Measurements from ENCODE around the gene PPCS.

Gene PPCS

DNA sequence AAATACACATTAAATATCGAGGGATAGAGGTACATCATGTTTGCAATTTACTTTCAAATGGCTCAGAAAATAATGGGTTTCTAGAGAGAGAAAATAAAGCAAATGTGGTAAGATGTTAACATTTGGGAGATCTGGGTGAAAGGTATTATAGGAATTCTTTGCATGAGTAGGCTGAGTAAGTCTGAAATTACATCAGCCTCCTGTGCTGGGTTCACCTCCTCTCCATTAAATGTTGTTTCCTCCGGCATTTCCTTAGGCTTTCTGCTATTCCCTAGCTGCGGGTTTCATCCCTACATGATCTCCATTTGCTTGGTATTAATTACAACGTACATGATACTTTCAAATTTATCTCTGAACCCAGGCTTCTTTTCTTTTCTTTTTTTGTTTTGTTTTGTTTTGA lies 32.1 kb upstream of the PPCS start:
- Histone ChIP-seq H3K9me3 (ENCODE audit: control insufficient read depth, insufficient read depth, low read length) (no peaks in the 10 kb centered on the region), H3K4me3 (ENCODE audit: low read length) (no peak overlapping the region), H3K36me3 (ENCODE audit: control insufficient read depth, insufficient read depth, low read length) (no peaks in the 10 kb centered on the region), H3K27ac (ENCODE audit: low read length) (no peak overlapping the region), H3K27me3 (ENCODE audit: control insufficient read depth, insufficient read depth, low read length) (no peaks in the 10 kb centered on the region), H3K4me1 (ENCODE audit: control insufficient read depth, insufficient read depth, low read length) (no peaks in the 10 kb centered on the region)
- no peak for DNase-seq (ENCODE audit: low read depth, low spot score)
- WGBS (ENCODE audit: insufficient coverage, insufficient read length): no CpG with 5 or more reads among the region's 4 CpGs

DNA sequence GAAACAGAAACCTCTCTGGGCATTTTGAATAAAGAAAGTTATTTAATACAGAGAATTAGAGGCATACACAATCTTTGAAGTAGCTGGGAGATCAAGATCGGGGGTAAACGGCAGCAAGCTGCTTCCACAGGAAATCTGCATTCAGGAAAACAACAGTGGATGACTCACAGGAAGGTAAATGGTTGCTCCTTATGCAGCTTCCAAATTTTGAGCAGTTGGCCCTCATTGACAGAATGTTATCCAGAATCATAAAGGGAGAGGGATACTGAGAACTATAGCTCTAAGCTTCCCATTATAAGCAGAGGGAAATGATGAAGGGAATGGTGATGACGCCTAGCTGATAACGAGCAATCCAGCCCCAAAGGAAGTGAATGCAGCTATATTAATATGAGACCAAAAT lies 29.1 kb upstream of the PPCS start:
- Histone ChIP-seq H3K27me3 (ENCODE audit: control insufficient read depth, insufficient read depth, low read length) (no peaks in the 10 kb centered on the region), H3K9me3 (ENCODE audit: control insufficient read depth, insufficient read depth, low read length) (no peaks in the 10 kb centered on the region), H3K4me3 (ENCODE audit: low read length) (no peak overlapping the region), H3K27ac (ENCODE audit: low read length) (no peak overlapping the region), H3K36me3 (ENCODE audit: control insufficient read depth, insufficient read depth, low read length) (no peaks in the 10 kb centered on the region), H3K4me1 (ENCODE audit: control insufficient read depth, insufficient read depth, low read length) (no peaks in the 10 kb centered on the region; the same call in 1 of the 2 replicates)
- DNase-seq (ENCODE audit: low read depth, low spot score): no peak
- no CpG with 5 or more reads among the region's 4 CpGs for WGBS (ENCODE audit: insufficient coverage, insufficient read length)

DNA sequence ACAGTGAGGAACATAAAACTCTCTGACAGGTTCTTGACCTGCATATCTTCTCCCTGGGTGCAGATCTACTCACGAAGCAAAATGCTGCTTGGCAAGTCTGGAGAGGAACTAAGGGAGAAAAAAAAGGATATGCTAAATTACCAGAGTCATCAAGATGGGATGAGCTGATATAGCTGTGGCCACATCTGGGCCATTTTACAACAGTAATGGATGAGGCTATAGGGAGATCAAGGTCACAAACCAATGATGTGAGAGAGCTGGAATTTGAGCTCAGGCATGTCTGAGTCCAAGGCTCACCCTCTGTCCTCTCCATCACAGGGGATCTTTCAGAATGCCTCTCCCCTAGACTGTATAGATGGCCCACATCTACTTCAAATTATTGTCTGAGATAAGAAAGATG lies 26.7 kb upstream of the PPCS start:
- Histone ChIP-seq H3K27me3 (ENCODE audit: control insufficient read depth, insufficient read depth, low read length) (no peaks in the 10 kb centered on the region), H3K27ac (ENCODE audit: low read length) (no peak overlapping the region), H3K4me1 (ENCODE audit: control insufficient read depth, insufficient read depth, low read length) (peaks cover 1% of the 10 kb centered on the region; the same call in 1 of the 2 replicates), H3K4me3 (ENCODE audit: low read length) (no peak overlapping the region), H3K9me3 (ENCODE audit: control insufficient read depth, insufficient read depth, low read length) (no peaks in the 10 kb centered on the region), H3K36me3 (ENCODE audit: control insufficient read depth, insufficient read depth, low read length) (no peaks in the 10 kb centered on the region)
- no peak for DNase-seq (ENCODE audit: low read depth, low spot score)
- WGBS (ENCODE audit: insufficient coverage, insufficient read length): no CpG with 5 or more reads among the region's 1 CpG

DNA sequence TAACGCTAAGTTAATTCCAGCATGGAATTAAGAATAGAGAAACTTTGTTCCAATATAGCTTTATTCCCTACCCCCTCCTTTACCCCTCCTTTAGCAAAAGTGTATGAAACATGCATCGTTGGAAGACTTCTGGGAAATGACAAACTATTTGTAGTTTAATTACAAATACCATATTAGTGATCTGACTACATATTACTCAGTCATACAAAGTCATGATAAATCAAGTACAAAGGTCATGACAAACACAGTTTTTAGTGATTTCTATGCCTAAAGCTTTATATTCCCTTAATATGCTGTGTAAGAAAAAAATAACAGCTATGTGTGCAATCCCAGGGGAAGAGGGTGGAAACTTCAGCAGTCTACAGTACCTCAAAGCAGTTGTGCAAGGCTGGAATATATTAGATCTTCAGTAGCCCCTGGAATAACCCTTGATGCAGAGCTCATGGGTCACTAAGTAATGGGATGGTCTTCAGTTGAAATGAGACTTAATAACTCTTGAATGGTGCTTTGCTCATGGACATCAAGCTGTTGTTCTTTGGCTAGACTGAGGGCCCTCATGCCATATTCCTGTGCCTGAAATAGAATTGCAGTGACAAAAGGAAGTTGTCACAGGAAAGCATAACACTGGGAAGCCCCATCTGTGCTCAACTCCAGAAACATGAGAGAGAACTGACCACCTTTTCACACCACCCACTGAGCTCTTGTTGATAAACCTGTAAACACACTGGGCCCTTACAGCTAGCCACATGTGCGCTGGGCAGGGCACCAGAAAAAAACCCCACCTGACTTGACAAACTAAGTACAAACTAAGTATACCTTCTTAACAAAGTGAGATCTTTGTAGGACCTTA lies 25.8 kb upstream of the PPCS start:
- DNase-seq (ENCODE audit: low read depth, low spot score): no peak
- Histone ChIP-seq H3K4me3 (ENCODE audit: low read length) (no peak overlapping the region), H3K9me3 (ENCODE audit: control insufficient read depth, insufficient read depth, low read length) (no peaks in the 10 kb centered on the region), H3K27ac (ENCODE audit: low read length) (no peak overlapping the region), H3K27me3 (ENCODE audit: control insufficient read depth, insufficient read depth, low read length) (no peaks in the 10 kb centered on the region), H3K4me1 (ENCODE audit: control insufficient read depth, insufficient read depth, low read length) (peaks cover 1% of the 10 kb centered on the region; the same call in 1 of the 2 replicates), H3K36me3 (ENCODE audit: control insufficient read depth, insufficient read depth, low read length) (no peaks in the 10 kb centered on the region)
- no CpG with 5 or more reads among the region's 3 CpGs for whole genome bisulfite sequencing (ENCODE audit: insufficient coverage, insufficient read length)

DNA sequence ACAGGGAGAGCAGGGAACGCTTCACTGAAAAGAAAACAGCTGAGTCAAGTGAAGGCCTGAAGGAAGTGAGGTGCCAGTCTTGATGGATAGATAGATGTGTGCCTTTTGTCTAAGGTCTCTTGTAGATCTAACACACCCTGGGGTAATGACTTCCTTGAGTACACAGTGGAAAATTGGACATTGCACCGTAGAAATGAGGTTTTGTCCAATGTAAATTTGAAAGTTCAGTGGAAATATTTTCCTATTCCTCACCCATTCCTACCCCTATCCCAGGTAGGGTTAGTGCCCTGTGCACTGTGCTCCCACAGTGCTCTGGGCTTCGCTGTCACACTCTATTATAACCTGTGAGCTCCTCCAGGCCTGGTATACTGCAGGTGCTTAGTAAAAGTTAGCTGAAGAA lies 24.8 kb upstream of the PPCS start:
- Histone ChIP-seq H3K36me3 (ENCODE audit: control insufficient read depth, insufficient read depth, low read length) (no peaks in the 10 kb centered on the region), H3K27ac (ENCODE audit: low read length) (no peak overlapping the region), H3K4me1 (ENCODE audit: control insufficient read depth, insufficient read depth, low read length) (peaks cover 1% of the 10 kb centered on the region; the same call in 1 of the 2 replicates), H3K27me3 (ENCODE audit: control insufficient read depth, insufficient read depth, low read length) (no peaks in the 10 kb centered on the region), H3K4me3 (ENCODE audit: low read length) (no peak overlapping the region), H3K9me3 (ENCODE audit: control insufficient read depth, insufficient read depth, low read length) (no peaks in the 10 kb centered on the region)
- WGBS (ENCODE audit: insufficient coverage, insufficient read length): no CpG with 5 or more reads among the region's 3 CpGs
- no peak for DNase-seq (ENCODE audit: low read depth, low spot score)

DNA sequence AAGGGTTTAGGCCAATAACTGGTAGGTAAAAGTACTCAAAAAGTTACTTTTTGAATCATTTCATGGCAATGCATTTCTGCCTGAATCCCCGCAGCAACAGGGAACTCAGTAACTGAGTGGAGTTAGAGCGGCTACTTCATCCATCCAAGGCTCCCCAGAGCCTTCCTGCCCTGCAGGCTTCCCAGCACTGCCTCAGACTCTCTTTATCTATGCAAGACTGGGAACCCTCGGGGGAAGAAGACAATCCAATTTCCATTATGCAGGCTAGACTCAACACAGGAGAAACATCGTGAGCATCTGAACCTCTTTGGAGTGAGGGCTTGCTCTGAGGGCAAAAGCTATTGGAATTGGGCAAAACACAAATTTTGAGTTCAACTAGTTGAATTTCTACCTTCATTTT lies 23.6 kb upstream of the PPCS start:
- no CpG with 5 or more reads among the region's 4 CpGs for WGBS (ENCODE audit: insufficient coverage, insufficient read length)

DNA sequence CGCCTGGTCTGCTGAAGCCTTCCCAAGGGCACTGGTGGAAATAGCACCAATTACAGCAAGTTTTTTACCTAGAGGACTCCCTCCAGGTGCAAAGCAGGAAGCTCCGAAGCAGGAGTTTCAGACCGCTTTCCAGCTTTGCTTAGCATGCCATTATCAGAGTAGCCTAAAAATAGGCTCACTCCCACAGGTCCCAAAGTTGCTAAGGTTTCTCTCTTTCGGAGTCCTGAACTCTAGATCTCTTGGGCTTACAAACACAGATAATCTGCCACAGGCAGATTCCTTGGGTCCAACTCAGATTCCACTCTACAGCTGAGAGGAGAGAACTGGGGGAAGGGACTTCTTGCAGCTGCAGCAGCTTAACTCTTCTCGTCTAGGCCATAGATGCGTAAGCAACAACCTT lies 23.0 kb upstream of the PPCS start:
- WGBS (ENCODE audit: insufficient coverage, insufficient read length): no CpG with 5 or more reads among the region's 6 CpGs
- DNase-seq (ENCODE audit: low read depth, low spot score): no peak
- Histone ChIP-seq H3K4me1 (ENCODE audit: control insufficient read depth, insufficient read depth, low read length) (peaks cover 1% of the 10 kb centered on the region; the same call in 1 of the 2 replicates), H3K36me3 (ENCODE audit: control insufficient read depth, insufficient read depth, low read length) (no peaks in the 10 kb centered on the region), H3K27ac (ENCODE audit: low read length) (no peak overlapping the region), H3K4me3 (ENCODE audit: low read length) (no peak overlapping the region), H3K9me3 (ENCODE audit: control insufficient read depth, insufficient read depth, low read length) (no peaks in the 10 kb centered on the region), H3K27me3 (ENCODE audit: control insufficient read depth, insufficient read depth, low read length) (no peaks in the 10 kb centered on the region)

More for the DNA sequence above, 23.6 kb upstream of the PPCS start:
- H3K36me3 ChIP-seq (ENCODE audit: control insufficient read depth, insufficient read depth, low read length): no peaks in the 10 kb centered on the region
- H3K9me3 ChIP-seq (ENCODE audit: control insufficient read depth, insufficient read depth, low read length): no peaks in the 10 kb centered on the region
- H3K4me1 ChIP-seq (ENCODE audit: control insufficient read depth, insufficient read depth, low read length): peaks cover 1% of the 10 kb centered on the region; the same call in 1 of the 2 replicates
- no peak overlapping the region for H3K27ac ChIP-seq (ENCODE audit: low read length)
- no peak for DNase-seq (ENCODE audit: low read depth, low spot score)
- H3K27me3 ChIP-seq (ENCODE audit: control insufficient read depth, insufficient read depth, low read length): no peaks in the 10 kb centered on the region
- no peak overlapping the region for H3K4me3 ChIP-seq (ENCODE audit: low read length)

DNA sequence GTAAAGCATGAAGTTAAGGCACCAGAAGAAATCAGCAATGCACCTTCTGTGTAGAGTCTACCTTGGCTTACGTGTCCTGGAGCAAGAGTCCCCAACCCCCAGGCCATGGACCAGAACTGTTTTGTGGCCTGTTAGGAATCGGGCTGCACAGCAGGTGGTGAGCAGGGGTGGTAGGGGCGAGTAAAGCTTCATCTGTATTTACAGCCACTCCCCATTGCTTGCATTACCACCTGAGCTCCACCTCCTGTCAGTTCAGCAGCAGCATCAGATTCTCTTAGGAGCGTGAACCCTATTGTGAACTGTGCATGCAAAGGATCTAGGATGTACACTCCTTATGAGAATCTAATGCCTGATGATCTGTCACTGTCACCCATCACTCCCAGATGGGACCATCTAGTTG lies 22.0 kb upstream of the PPCS start:
- no peak overlapping the region for H3K4me3 ChIP-seq (ENCODE audit: low read length)
- no peaks in the 10 kb centered on the region for H3K36me3 ChIP-seq (ENCODE audit: control insufficient read depth, insufficient read depth, low read length)
- WGBS (ENCODE audit: insufficient coverage, insufficient read length): no CpG with 5 or more reads among the region's 4 CpGs
- peaks cover 1% of the 10 kb centered on the region; the same call in 1 of the 2 replicates for H3K4me1 ChIP-seq (ENCODE audit: control insufficient read depth, insufficient read depth, low read length)
- H3K27me3 ChIP-seq (ENCODE audit: control insufficient read depth, insufficient read depth, low read length): no peaks in the 10 kb centered on the region
- no peak overlapping the region for H3K27ac ChIP-seq (ENCODE audit: low read length)
- no peak for DNase-seq (ENCODE audit: low read depth, low spot score)
- H3K9me3 ChIP-seq (ENCODE audit: control insufficient read depth, insufficient read depth, low read length): no peaks in the 10 kb centered on the region

DNA sequence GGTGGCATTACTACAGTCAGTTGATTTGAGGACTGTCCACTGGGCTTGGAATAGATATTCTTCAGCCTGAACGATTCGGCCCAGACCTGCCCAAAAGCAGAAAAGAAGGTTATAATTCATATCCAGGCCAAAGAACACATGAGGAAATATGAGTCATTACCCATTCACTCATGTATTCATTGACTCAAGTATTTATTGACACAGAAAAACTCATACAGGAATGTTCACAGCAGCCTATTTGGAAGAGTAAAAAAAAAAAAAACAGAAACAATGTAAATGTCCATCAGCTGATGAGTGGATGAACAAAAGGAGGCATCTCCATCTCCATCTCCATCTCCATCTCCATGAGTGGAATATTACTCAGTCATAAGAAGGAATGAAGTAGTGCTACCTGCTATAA lies 16.4 kb upstream of the PPCS start:
- Histone ChIP-seq H3K36me3 (ENCODE audit: control insufficient read depth, insufficient read depth, low read length) (no peaks in the 10 kb centered on the region), H3K27me3 (ENCODE audit: control insufficient read depth, insufficient read depth, low read length) (no peaks in the 10 kb centered on the region), H3K4me3 (ENCODE audit: low read length) (no peak overlapping the region), H3K27ac (ENCODE audit: low read length) (no peak overlapping the region), H3K4me1 (ENCODE audit: control insufficient read depth, insufficient read depth, low read length) (no peaks in the 10 kb centered on the region), H3K9me3 (ENCODE audit: control insufficient read depth, insufficient read depth, low read length) (no peaks in the 10 kb centered on the region)
- DNase-seq (ENCODE audit: low read depth, low spot score): no peak
- WGBS (ENCODE audit: insufficient coverage, insufficient read length): no CpG with 5 or more reads among the region's 2 CpGs

DNA sequence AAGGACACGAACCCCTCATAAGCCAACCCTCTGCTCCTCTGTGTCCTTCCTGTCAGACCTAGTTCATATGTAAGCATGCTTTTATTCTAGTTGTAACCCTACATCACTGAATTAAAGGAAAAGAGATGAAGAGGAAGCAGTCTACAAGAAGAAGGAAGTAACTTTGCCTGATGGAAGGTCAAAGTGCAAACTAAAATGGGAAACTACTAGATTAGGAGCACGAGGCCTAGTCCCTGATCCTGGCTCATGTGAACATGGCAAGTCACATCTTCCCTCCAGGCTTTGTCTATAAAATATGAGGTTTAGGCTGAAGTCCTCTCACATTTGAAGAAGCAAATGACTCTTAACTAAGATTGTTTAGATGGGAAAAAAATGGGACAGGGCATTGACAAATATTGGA lies 13.7 kb upstream of the PPCS start:
- Histone ChIP-seq H3K9me3 (ENCODE audit: control insufficient read depth, insufficient read depth, low read length) (no peaks in the 10 kb centered on the region), H3K4me3 (ENCODE audit: low read length) (no peak overlapping the region), H3K27me3 (ENCODE audit: control insufficient read depth, insufficient read depth, low read length) (no peaks in the 10 kb centered on the region), H3K36me3 (ENCODE audit: control insufficient read depth, insufficient read depth, low read length) (no peaks in the 10 kb centered on the region), H3K4me1 (ENCODE audit: control insufficient read depth, insufficient read depth, low read length) (no peaks in the 10 kb centered on the region), H3K27ac (ENCODE audit: low read length) (no peak overlapping the region)
- WGBS (ENCODE audit: insufficient coverage, insufficient read length): no CpG with 5 or more reads among the region's 2 CpGs
- DNase-seq (ENCODE audit: low read depth, low spot score): no peak

DNA sequence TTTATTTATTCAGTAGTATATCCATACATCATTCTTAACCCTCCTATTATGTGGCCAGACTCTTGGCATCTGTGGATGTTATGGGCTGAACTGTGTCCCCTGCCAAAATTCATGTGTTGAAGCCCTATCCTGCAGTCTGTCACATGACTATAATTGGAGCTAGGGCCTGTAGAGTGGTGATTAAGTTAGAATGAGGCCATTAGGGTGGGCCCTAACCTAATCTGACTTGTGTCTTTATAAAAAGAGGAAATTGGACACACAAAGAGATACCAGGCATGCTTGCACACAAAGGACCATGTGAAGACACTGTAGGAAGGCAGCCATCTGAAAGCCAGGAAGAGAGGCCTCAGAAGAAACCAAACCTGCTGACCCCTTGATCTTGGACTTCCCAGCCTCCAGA lies 7.1 kb upstream of the PPCS start:
- no peaks in the 10 kb centered on the region for H3K4me1 ChIP-seq (ENCODE audit: control insufficient read depth, insufficient read depth, low read length)
- no peaks in the 10 kb centered on the region for H3K9me3 ChIP-seq (ENCODE audit: control insufficient read depth, insufficient read depth, low read length)
- H3K4me3 ChIP-seq (ENCODE audit: low read length): no peak overlapping the region
- no peaks in the 10 kb centered on the region for H3K27me3 ChIP-seq (ENCODE audit: control insufficient read depth, insufficient read depth, low read length)
- no peak for DNase-seq (ENCODE audit: low read depth, low spot score)
- H3K27ac ChIP-seq (ENCODE audit: low read length): no peak overlapping the region
- H3K36me3 ChIP-seq (ENCODE audit: control insufficient read depth, insufficient read depth, low read length): no peaks in the 10 kb centered on the region

All from iPS DF 6.9 (cell line).